SK-N-SH (cell line): ENCODE results near the gene VSIG10. TPM values are rescaled to one million over a fixed set of nuclear protein-coding genes. Genes with fewer than 3 reads are reported as not detected.

Source experiments
- CTCF ChIA-PET: fragments of 300-600, 350-600 bp; formaldehyde crosslinking; extraction: SDS; loops from one replicate; lab custom pipeline; 2021; lab: Yijun Ruan, JAX
- POLR2A ChIA-PET: fragments of 350-600 bp; sonication (Branson Sonifier 250); formaldehyde crosslinking; extraction: SDS; loops from one replicate; lab custom pipeline; 2020; ENCODE audit warnings: antibody characterized with exemption, inconsistent platforms; lab: Yijun Ruan, JAX
- DNase-seq: peaks from one replicate; pipeline ENCODE4 v3.0.0; 2012
- H2AFZ ChIP-seq: fragments of 200-600 bp; sonication (generic); 2 replicates; pipeline ENCODE4 v1.8.1; 2016; ENCODE audit warnings: antibody characterized with exemption, mild to moderate bottlenecking, low read depth
- H3F3A ChIP-seq: fragments of 200-600 bp; sonication (generic); replicated peaks from 2 replicates; pipeline ENCODE3; 2016; ENCODE audit warnings: antibody characterized with exemption, mild to moderate bottlenecking; ENCODE audit not compliant: insufficient read depth
- H3K27ac ChIP-seq, 2 experiments: fragments of 200-500 bp in 1 of 2; fragments of 200-600 bp in 1 of 2; sonication (Bioruptor generic) in 1 of 2; sonication (generic), shearing (Covaris generic) in 1 of 2; 2 replicates each; pipeline versions ENCODE4 v1.5.1 to v1.6.1; 2014 to 2016; ENCODE audit warnings: low read depth in 2 of 2, inconsistent platforms in 1 of 2, low read length in 1 of 2, mild to moderate bottlenecking in 1 of 2, mixed read lengths in 1 of 2
- H3K27me3 ChIP-seq: fragments of 200-600 bp; sonication (generic), shearing (Covaris generic); 2 replicates; pipeline ENCODE4 v1.6.1; 2016; ENCODE audit warnings: mixed run types; ENCODE audit not compliant: insufficient read depth
- H3K36me3 ChIP-seq, 2 experiments: fragments of 200-500 bp in 1 of 2; fragments of 200-600 bp in 1 of 2; sonication (Bioruptor generic) in 1 of 2; sonication (generic) in 1 of 2; replicated peaks in 1 of 2; 2 replicates each; pipeline versions ENCODE3 to v1.5.1; 2014 to 2016; ENCODE audit warnings: low read length in 1 of 2, mild to moderate bottlenecking in 1 of 2; ENCODE audit not compliant: insufficient read depth in 2 of 2, control insufficient read depth in 1 of 2
- H3K4me1 ChIP-seq, 2 experiments: fragments of 200-500 bp in 1 of 2; fragments of 200-600 bp in 1 of 2; sonication (Bioruptor generic) in 1 of 2; sonication (generic), shearing (Covaris generic) in 1 of 2; 2 replicates each; pipeline versions ENCODE4 v1.5.1 to v1.6.1; 2014 to 2016; ENCODE audit warnings: low read depth in 1 of 2, low read length in 1 of 2, mixed run types in 1 of 2; ENCODE audit not compliant: insufficient read depth in 2 of 2, control insufficient read depth in 1 of 2
- H3K4me2 ChIP-seq: fragments of 200-600 bp; sonication (generic), shearing (Covaris generic); 2 replicates; pipeline ENCODE4 v1.6.1; 2017; ENCODE audit warnings: mixed run types
- H3K4me3 ChIP-seq, 2 experiments: fragments of 200-500 bp in 1 of 2; fragments of 200-600 bp in 1 of 2; sonication (Bioruptor generic) in 1 of 2; sonication (generic), shearing (Covaris generic) in 1 of 2; 2 replicates each; pipeline versions ENCODE4 v1.5.1 to v1.8.1; 2014 to 2016; ENCODE audit warnings: low read depth in 2 of 2, inconsistent platforms in 1 of 2, low read length in 1 of 2, mild to moderate bottlenecking in 1 of 2, mixed read lengths in 1 of 2, moderate library complexity in 1 of 2
- H3K79me2 ChIP-seq: fragments of 200-600 bp; sonication (generic); 2 replicates; pipeline ENCODE4 v1.8.1; 2017; ENCODE audit warnings: mild to moderate bottlenecking; ENCODE audit not compliant: insufficient read depth
- H3K9ac ChIP-seq: fragments of 200-600 bp; sonication (generic); 2 replicates; pipeline ENCODE4 v1.6.1; 2017; ENCODE audit warnings: mixed run types
- H3K9me2 ChIP-seq: fragments of 200-600 bp; sonication (generic); 2 replicates; pipeline ENCODE4 v1.6.1; 2017; ENCODE audit warnings: mixed run types
- H3K9me3 ChIP-seq: fragments of 200-600 bp; sonication (generic); 2 replicates; pipeline ENCODE4 v1.6.1; 2017; ENCODE audit warnings: mixed run types, mild to moderate bottlenecking, moderate library complexity
- H4K20me1 ChIP-seq: fragments of 200-600 bp; sonication (generic); 2 replicates; pipeline ENCODE4 v1.6.1; 2017; ENCODE audit warnings: mild to moderate bottlenecking, mixed run types; ENCODE audit not compliant: insufficient read depth
- CHD2 ChIP-seq: fragments of 150-350 bp; IDR thresholded peaks from 2 replicates; pipeline ENCODE4 v1.6.1; 2018; ENCODE audit warnings: low read length; ENCODE audit not compliant: partially characterized antibody
- CTCF ChIP-seq: fragments of 200-600 bp; sonication (generic); IDR thresholded peaks from 2 replicates; pipeline ENCODE4 v1.6.1; 2017; ENCODE audit warnings: antibody characterized with exemption, mild to moderate bottlenecking, moderate library complexity
- RAD21 ChIP-seq: IDR thresholded peaks from 2 replicates; pipeline ENCODE4 v1.6.1; 2012; ENCODE audit warnings: mild to moderate bottlenecking, low read length
- SIN3A ChIP-seq: IDR thresholded peaks from 2 replicates; pipeline ENCODE4 v1.6.1; 2012; ENCODE audit warnings: low read depth, mild to moderate bottlenecking, low read length, moderate library complexity, borderline replicate concordance
- WGBS: methylation state at CpG from one replicate; pipeline ENCODE4 v1.1.6; 2017; ENCODE audit warnings: low lambda C conversion rate; 5-methylcytosine and 5-hydroxymethylcytosine counted together
- polyA plus RNA-seq, 3 experiments: library from polyadenylated mRNA; depleted of rRNA; stranded (reverse); fragments of >200 nt; gene quantifications; 2 replicates each; pipeline ENCODE4 v1.2.3, GENCODE V29; 2012
- TF ChIP-seq, protein P1 (sequence below): IDR thresholded peaks from 2 replicates; pipeline ENCODE4; 2012
- TF ChIP-seq, protein P2 (sequence below): IDR thresholded peaks from 2 replicates; pipeline ENCODE4 v1.4.0; 2012; ENCODE audit warnings: low read depth, borderline replicate concordance

VSIG10 gene
- polyA plus RNA-seq, 1 of the 3 experiments (the other 2 are of a cell fraction): 12.5 TPM

DNA sequence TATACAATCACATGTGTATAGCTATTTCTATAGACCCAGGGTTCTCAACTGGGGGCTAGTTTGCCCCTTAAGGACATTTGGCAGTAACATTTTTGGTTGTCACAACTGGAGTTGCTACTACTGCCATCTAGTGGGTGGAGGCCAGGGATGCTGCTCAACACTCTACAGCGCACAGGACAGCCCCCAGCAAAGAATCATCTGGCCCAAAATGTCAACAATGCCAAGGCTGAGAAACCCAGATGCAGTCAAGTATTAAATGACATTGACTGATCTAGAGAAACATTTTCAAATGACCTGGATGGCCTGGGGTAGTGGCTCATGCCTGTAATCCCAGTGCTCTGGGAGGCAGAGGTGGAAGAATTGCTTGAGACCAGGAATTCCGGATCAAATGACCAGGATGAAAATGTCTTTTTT, 48.7 kb downstream of the VSIG10 start:
- Histone ChIP-seq H3K27me3 (no peaks in the 10 kb centered on the region), H2AFZ (no peak overlapping the region), H3K9ac (no peak overlapping the region), H3K4me3 (no peak overlapping the region; a peak in 1 of 4 replicates), H3K79me2 (peaks cover 91% of the 10 kb centered on the region), H4K20me1 (peaks cover 7% of the 10 kb centered on the region; the same call in 1 of the 2 replicates), H3K4me2 (no peak overlapping the region), H3K27ac (peak overlapping the region in 1 of 2 experiments; percentile 41; a peak in 1 of 4 replicates), H3K9me3 (no peaks in the 10 kb centered on the region), H3K36me3 (peaks cover 5 to 29% of the 10 kb centered on the region in 2 experiments), H3F3A (peaks cover 60% of the 10 kb centered on the region), H3K4me1 (peaks cover 5 to 27% of the 10 kb centered on the region in 2 experiments), H3K9me2 (no peaks in the 10 kb centered on the region)
- ChIA-PET POLR2A (no interaction called here), CTCF (interaction anchor here (0.6 to 2.6 kb wide), 14 partner anchors 10 to 642 kb away, joined by 3 to 15 read pairs (median 3); partner anchors contain the start of gene SUDS3)
- TF ChIP-seq RAD21 (peak; percentile 35), CTCF (peak; percentile 80)
- TF ChIP-seq, protein P1, sequence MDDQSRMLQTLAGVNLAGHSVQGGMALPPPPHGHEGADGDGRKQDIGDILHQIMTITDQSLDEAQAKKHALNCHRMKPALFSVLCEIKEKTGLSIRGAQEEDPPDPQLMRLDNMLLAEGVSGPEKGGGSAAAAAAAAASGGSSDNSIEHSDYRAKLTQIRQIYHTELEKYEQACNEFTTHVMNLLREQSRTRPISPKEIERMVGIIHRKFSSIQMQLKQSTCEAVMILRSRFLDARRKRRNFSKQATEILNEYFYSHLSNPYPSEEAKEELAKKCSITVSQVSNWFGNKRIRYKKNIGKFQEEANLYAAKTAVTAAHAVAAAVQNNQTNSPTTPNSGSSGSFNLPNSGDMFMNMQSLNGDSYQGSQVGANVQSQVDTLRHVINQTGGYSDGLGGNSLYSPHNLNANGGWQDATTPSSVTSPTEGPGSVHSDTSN: no peak
- WGBS: 58% methylated on average over 2 of the region's 2 CpGs
- peak; percentile 69 for DNase-seq

- Histone ChIP-seq H3K36me3 (peaks cover 9 to 47% of the 10 kb centered on the region in 2 experiments), H3K9ac (peak overlapping the region; percentile 26; the same call in 1 of the 2 replicates)
- POLR2A ChIA-PET: no interaction called here
Observed at GRCh38 chr12:118053071-118053985, 50.5 kb downstream of the VSIG10 start.

More at GRCh38 chr12:118053071-118053985, 50.5 kb downstream of the VSIG10 start:
- H3K27ac ChIP-seq: peak overlapping the region; percentile 53 to 86; a peak in 3 of 4 replicates
- H3K4me1 ChIP-seq: peaks cover 0 to 24% of the 10 kb centered on the region in 2 experiments; a peak in 3 of 4 replicates
- TF ChIP-seq, protein P2, sequence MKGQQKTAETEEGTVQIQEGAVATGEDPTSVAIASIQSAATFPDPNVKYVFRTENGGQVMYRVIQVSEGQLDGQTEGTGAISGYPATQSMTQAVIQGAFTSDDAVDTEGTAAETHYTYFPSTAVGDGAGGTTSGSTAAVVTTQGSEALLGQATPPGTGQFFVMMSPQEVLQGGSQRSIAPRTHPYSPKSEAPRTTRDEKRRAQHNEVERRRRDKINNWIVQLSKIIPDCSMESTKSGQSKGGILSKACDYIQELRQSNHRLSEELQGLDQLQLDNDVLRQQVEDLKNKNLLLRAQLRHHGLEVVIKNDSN: no peak
- TF ChIP-seq CHD2: no peak
- no peak for TF ChIP-seq SIN3A
- no peaks in the 10 kb centered on the region for H3K9me3 ChIP-seq
- no peak overlapping the region for H3K4me3 ChIP-seq
- H3K79me2 ChIP-seq: peaks cover 91% of the 10 kb centered on the region
- H2AFZ ChIP-seq: no peak overlapping the region
- H3K9me2 ChIP-seq: no peaks in the 10 kb centered on the region
- CTCF ChIA-PET: no interaction called here
- DNase-seq: no peak
- peaks cover 52% of the 10 kb centered on the region for H3F3A ChIP-seq
- H3K4me2 ChIP-seq: peak overlapping the region; percentile 67
- WGBS: 94% methylated on average over 10 of the region's 10 CpGs
- peaks cover 13% of the 10 kb centered on the region; the same call in 1 of the 2 replicates for H4K20me1 ChIP-seq
- no peaks in the 10 kb centered on the region for H3K27me3 ChIP-seq
